SK-N-SH treated with all-trans-retinoic acid at 6 μM for 48 hours (cell line): ENCODE results near the gene SLC6A6.

Source experiments
- BACH2 ChIP-seq: fragments of 250-450 bp; sonication (Bioruptor Pico); IDR thresholded peaks from 2 replicates; pipeline ENCODE4 v1.9.0; 2021; ENCODE audit warnings: mild to moderate bottlenecking, borderline replicate concordance
- OSR1 ChIP-seq: fragments of 250-450 bp; sonication (Bioruptor Pico); IDR thresholded peaks from 2 replicates; pipeline ENCODE4 v1.8.0; 2022; ENCODE audit warnings: moderate library complexity, mild to moderate bottlenecking, inconsistent platforms
- PPARA ChIP-seq: fragments of 250-450 bp; sonication (Bioruptor Pico); IDR thresholded peaks from 2 replicates; pipeline ENCODE4 v1.5.0; 2020; ENCODE audit warnings: mild to moderate bottlenecking, borderline replicate concordance
- ZC3H10 ChIP-seq: fragments of 250-450 bp; sonication (Bioruptor Pico); IDR thresholded peaks from 2 replicates; pipeline ENCODE4 v1.5.1; 2021; ENCODE audit warnings: mild to moderate bottlenecking, moderate library complexity
- ZFP3 ChIP-seq: fragments of 250-450 bp; sonication (Bioruptor Pico); IDR thresholded peaks from 2 replicates; pipeline ENCODE4 v1.5.0; 2020; ENCODE audit warnings: mild to moderate bottlenecking, moderate library complexity
- ZNF565 ChIP-seq: fragments of 450-650 bp; formaldehyde crosslinking; conservative IDR thresholded peaks from 2 replicates; pipeline ENCODE4 v1.5.0; 2020; ENCODE audit warnings: low read depth, mild to moderate bottlenecking, moderate library complexity
- ZNF8 ChIP-seq: fragments of 450-650 bp; formaldehyde crosslinking; IDR thresholded peaks from 2 replicates; pipeline ENCODE4 v1.5.0; 2020; ENCODE audit warnings: mild to moderate bottlenecking, moderate library complexity
- TF ChIP-seq, protein P1 (sequence below): fragments of 250-450 bp; sonication (Bioruptor Pico); IDR thresholded peaks from 2 replicates; pipeline ENCODE4 v1.8.0; 2020; ENCODE audit warnings: mild to moderate bottlenecking, moderate library complexity, borderline replicate concordance
- TF ChIP-seq, protein P2 (sequence below): fragments of 250-450 bp; sonication (Bioruptor Pico); IDR thresholded peaks from 2 replicates; pipeline ENCODE4 v1.8.0; 2021; ENCODE audit warnings: low read depth, mild to moderate bottlenecking, moderate library complexity, borderline replicate concordance
- TF ChIP-seq, protein P3 (sequence below): fragments of 250-450 bp; sonication (Bioruptor Pico); IDR thresholded peaks from 2 replicates; pipeline ENCODE4 v1.5.0; 2020; ENCODE audit warnings: mild to moderate bottlenecking, moderate library complexity

DNA sequence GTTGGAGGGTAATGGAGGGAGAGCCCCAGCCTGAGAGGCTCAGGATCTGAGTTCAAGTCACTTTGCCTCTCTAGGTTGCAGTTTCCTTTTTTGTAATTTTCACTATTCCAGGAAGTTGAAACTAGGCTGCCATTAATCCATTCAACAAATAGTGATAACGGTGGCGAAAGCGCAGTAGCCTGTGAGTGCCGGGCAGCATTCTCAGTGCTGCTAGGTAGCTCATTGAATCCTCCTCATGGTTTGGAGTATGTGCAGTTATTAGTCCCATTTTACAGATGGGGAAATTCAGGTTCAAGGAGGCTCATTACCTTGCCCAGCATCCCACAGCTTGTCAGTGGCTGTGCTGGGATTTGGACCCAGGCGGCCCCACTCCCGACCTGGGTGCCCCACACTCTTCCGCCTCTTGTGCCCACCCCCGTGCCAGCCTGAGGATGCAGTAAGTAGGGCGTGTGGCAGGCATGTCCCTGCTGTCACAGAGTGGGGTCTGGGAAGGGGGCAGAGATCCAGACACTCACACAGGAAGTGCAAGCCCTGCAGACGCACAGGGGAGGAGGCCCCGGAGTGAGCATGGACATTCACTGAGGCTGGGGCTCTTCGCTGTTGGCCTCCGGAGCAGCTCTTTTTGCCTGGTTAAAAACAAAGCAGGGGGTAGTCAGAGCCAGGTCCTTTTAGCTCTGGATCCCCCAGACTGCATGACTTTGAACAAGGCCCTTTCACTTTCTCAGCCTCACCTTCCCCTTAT lies 58.8 kb downstream of the SLC6A6 start:
- TF ChIP-seq PPARA (CRISPR knock-in tag) (no peak), ZFP3 (CRISPR knock-in tag) (no peak), OSR1 (no peak), ZNF565 (CRISPR knock-in tag) (no peak), ZC3H10 (CRISPR knock-in tag) (no peak), BACH2 (CRISPR knock-in tag) (no peak), ZNF8 (CRISPR knock-in tag) (no peak)
- TF ChIP-seq, protein P1, sequence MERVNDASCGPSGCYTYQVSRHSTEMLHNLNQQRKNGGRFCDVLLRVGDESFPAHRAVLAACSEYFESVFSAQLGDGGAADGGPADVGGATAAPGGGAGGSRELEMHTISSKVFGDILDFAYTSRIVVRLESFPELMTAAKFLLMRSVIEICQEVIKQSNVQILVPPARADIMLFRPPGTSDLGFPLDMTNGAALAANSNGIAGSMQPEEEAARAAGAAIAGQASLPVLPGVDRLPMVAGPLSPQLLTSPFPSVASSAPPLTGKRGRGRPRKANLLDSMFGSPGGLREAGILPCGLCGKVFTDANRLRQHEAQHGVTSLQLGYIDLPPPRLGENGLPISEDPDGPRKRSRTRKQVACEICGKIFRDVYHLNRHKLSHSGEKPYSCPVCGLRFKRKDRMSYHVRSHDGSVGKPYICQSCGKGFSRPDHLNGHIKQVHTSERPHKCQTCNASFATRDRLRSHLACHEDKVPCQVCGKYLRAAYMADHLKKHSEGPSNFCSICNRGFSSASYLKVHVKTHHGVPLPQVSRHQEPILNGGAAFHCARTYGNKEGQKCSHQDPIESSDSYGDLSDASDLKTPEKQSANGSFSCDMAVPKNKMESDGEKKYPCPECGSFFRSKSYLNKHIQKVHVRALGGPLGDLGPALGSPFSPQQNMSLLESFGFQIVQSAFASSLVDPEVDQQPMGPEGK (CRISPR knock-in tag): no peak
- TF ChIP-seq, protein P2, sequence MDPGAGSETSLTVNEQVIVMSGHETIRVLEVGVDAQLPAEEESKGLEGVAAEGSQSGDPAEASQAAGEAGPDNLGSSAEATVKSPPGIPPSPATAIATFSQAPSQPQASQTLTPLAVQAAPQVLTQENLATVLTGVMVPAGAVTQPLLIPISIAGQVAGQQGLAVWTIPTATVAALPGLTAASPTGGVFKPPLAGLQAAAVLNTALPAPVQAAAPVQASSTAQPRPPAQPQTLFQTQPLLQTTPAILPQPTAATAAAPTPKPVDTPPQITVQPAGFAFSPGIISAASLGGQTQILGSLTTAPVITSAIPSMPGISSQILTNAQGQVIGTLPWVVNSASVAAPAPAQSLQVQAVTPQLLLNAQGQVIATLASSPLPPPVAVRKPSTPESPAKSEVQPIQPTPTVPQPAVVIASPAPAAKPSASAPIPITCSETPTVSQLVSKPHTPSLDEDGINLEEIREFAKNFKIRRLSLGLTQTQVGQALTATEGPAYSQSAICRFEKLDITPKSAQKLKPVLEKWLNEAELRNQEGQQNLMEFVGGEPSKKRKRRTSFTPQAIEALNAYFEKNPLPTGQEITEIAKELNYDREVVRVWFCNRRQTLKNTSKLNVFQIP (CRISPR knock-in tag): no peak
- TF ChIP-seq, protein P3, sequence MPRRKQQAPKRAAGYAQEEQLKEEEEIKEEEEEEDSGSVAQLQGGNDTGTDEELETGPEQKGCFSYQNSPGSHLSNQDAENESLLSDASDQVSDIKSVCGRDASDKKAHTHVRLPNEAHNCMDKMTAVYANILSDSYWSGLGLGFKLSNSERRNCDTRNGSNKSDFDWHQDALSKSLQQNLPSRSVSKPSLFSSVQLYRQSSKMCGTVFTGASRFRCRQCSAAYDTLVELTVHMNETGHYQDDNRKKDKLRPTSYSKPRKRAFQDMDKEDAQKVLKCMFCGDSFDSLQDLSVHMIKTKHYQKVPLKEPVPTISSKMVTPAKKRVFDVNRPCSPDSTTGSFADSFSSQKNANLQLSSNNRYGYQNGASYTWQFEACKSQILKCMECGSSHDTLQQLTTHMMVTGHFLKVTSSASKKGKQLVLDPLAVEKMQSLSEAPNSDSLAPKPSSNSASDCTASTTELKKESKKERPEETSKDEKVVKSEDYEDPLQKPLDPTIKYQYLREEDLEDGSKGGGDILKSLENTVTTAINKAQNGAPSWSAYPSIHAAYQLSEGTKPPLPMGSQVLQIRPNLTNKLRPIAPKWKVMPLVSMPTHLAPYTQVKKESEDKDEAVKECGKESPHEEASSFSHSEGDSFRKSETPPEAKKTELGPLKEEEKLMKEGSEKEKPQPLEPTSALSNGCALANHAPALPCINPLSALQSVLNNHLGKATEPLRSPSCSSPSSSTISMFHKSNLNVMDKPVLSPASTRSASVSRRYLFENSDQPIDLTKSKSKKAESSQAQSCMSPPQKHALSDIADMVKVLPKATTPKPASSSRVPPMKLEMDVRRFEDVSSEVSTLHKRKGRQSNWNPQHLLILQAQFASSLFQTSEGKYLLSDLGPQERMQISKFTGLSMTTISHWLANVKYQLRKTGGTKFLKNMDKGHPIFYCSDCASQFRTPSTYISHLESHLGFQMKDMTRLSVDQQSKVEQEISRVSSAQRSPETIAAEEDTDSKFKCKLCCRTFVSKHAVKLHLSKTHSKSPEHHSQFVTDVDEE (CRISPR knock-in tag): no peak
